Endothelial cell of umbilical vein (primary cell): ENCODE results near the gene MYO1E. TPM values are rescaled to one million over a fixed set of nuclear protein-coding genes. Genes with fewer than 3 reads are reported as not detected.
A peak's percentile ranks its signal among the peaks of the same experiment; 100 is the strongest.

Experiments
- BruUV-seq: library from RNA; stranded (reverse); fragments of 400-500 nt; replicated peaks from 2 replicates; lab custom pipeline; 2021; lab: Mats Ljungman, UMichigan
- CTCF ChIA-PET: fragments of 300-600, 350-600 bp; sonication (Branson Sonifier 250); formaldehyde crosslinking; loops from one replicate; lab custom pipeline; 2021; ENCODE audit warnings: antibody characterized with exemption, inconsistent platforms; lab: Charles Lee
- POLR2A ChIA-PET: fragments of 300-600, 350-600 bp; sonication (Branson Sonifier 250); formaldehyde crosslinking; loops from one replicate; lab custom pipeline; 2021; ENCODE audit warnings: antibody characterized with exemption, inconsistent platforms; lab: Charles Lee
- DNase-seq: peaks from one replicate; pipeline ENCODE4 v3.0.0-alpha.2; 2011; ENCODE audit warnings: low read depth, low spot score
- FAIRE-seq: peaks from 2 replicates; lab custom pipeline; 2011; peaks lifted over from hg19 to GRCh38; lab: Jason Lieb, UNC
- H2AFZ ChIP-seq: 2 replicates; pipeline ENCODE4 v1.6.0; 2012; ENCODE audit warnings: low read depth, low read length, control low read depth, inconsistent platforms
- H3K27ac ChIP-seq: 2 replicates; pipeline ENCODE4 v1.5.1; 2011; ENCODE audit warnings: low read depth, mild to moderate bottlenecking, control low read depth, low read length, moderate library complexity; ENCODE audit not compliant: insufficient read depth
- H3K27me3 ChIP-seq, 2 experiments: 2 replicates each; pipeline versions ENCODE4 v1.6.0 to v1.6.1; 2011; ENCODE audit warnings: low read length in 2 of 2, mixed read lengths in 1 of 2; ENCODE audit not compliant: control insufficient read depth in 2 of 2, insufficient read depth in 2 of 2
- H3K36me3 ChIP-seq, 2 experiments: 2 replicates in 1 of 2; 3 replicates in 1 of 2; pipeline ENCODE4 v1.5.1; 2011; ENCODE audit warnings: low read length in 2 of 2, mild to moderate bottlenecking in 1 of 2, moderate library complexity in 1 of 2; ENCODE audit not compliant: control insufficient read depth in 2 of 2, insufficient read depth in 2 of 2; ENCODE audit errors: extremely low read depth in 1 of 2
- H3K4me1 ChIP-seq: 3 replicates; pipeline ENCODE4 v1.5.1; 2011; ENCODE audit warnings: mild to moderate bottlenecking, low read length; ENCODE audit not compliant: control insufficient read depth, insufficient read depth; ENCODE audit errors: extremely low read depth
- H3K4me2 ChIP-seq: 2 replicates; pipeline ENCODE4 v1.6.1; 2011; ENCODE audit warnings: low read length, control low read depth, mixed read lengths; ENCODE audit not compliant: insufficient read depth
- H3K4me3 ChIP-seq, 3 experiments: fragments of 200-600 bp in 1 of 3; sonication (generic), shearing (Covaris generic) in 1 of 3; replicated peaks in 1 of 3; 2 replicates each; pipeline ENCODE4 v1.5.1; 2011 to 2016; ENCODE audit warnings: control low read depth in 3 of 3, low read length in 3 of 3, mild to moderate bottlenecking in 2 of 3, inconsistent platforms in 1 of 3, low read depth in 1 of 3, moderate library complexity in 1 of 3; ENCODE audit not compliant: insufficient read depth in 1 of 3
- H3K79me2 ChIP-seq: 2 replicates; pipeline ENCODE4 v1.6.0; 2012; ENCODE audit warnings: low read length, inconsistent platforms; ENCODE audit not compliant: control insufficient read depth, insufficient read depth
- H3K9ac ChIP-seq: replicated peaks from 2 replicates; pipeline ENCODE3; 2011; ENCODE audit warnings: low read length, control low read depth; ENCODE audit not compliant: insufficient read depth; ENCODE audit errors: extremely low read depth
- H3K9me1 ChIP-seq: replicated peaks from 3 replicates; pipeline ENCODE4 v1.6.0; 2011; ENCODE audit warnings: mild to moderate bottlenecking, low read length; ENCODE audit not compliant: control insufficient read depth, insufficient read depth; ENCODE audit errors: extremely low read depth
- H3K9me3 ChIP-seq: replicated peaks from 2 replicates; pipeline ENCODE4 v1.5.1; 2012; ENCODE audit warnings: low read length, inconsistent platforms; ENCODE audit not compliant: control insufficient read depth, insufficient read depth
- H4K20me1 ChIP-seq: replicated peaks from 2 replicates; pipeline ENCODE3; 2011; ENCODE audit warnings: mild to moderate bottlenecking, low read length; ENCODE audit not compliant: control insufficient read depth, insufficient read depth; ENCODE audit errors: extremely low read depth
- EZH2 ChIP-seq: IDR thresholded peaks from 2 replicates; pipeline ENCODE4 v1.6.1; 2012; ENCODE audit warnings: borderline replicate concordance, low read depth, mild to moderate bottlenecking, moderate library complexity, low read length, inconsistent platforms; ENCODE audit not compliant: severe bottlenecking
- FOS ChIP-seq: IDR thresholded peaks from 2 replicates; pipeline ENCODE4 v1.6.1; 2011; ENCODE audit warnings: mild to moderate bottlenecking, low read length, moderate library complexity, borderline replicate concordance; ENCODE audit not compliant: insufficient read depth
- JUN ChIP-seq: IDR thresholded peaks from 2 replicates; pipeline ENCODE4 v1.6.1; 2011; ENCODE audit warnings: borderline replicate concordance, low read depth; ENCODE audit not compliant: insufficient read length, insufficient read depth
- MAX ChIP-seq: IDR thresholded peaks from 2 replicates; pipeline ENCODE4 v1.6.1; 2011; ENCODE audit not compliant: insufficient read depth, insufficient read length
- MYC ChIP-seq: IDR thresholded peaks from one replicate; pipeline ENCODE4 v1.6.1; 2011; ENCODE audit warnings: mild to moderate bottlenecking, low read depth, low read length
- POLR2A ChIP-seq: IDR thresholded peaks from 2 replicates; pipeline ENCODE4 v1.6.1; 2012; ENCODE audit warnings: low read depth, mild to moderate bottlenecking, control low read depth, low read length
- dilution Hi-C: fragments of 300-500 bp; cut with MboI; formaldehyde crosslinking; loops from one replicate; pipeline ENCODE4 v1.15.0; 2019; ENCODE audit warnings: low sequenced_read_pairs; ENCODE audit not compliant: extremely low pct_ligation_motif_present
- intact Hi-C: fragments of 100-400 bp; cut with micrococcal nuclease; formaldehyde crosslinking; loops from one replicate; pipeline ENCODE4 v1.10.0; 2022
- polyA plus RNA-seq, 4 experiments: library from polyadenylated mRNA; depleted of rRNA in 3 of 4; stranded (reverse) in 3 of 4; unstranded in 1 of 4; fragments of >200 nt; gene quantifications; 2 replicates each; pipeline versions ENCODE4 v1.2.1 to v1.2.3, GENCODE V29; 2011 to 2012; ENCODE audit warnings: missing spikeins in 1 of 4
- total RNA-seq: library from RNA; stranded (reverse); gene quantifications from 2 replicates; pipeline ENCODE4 v1.2.3, GENCODE V29; 2021

Gene MYO1E
- total and polyA plus RNA-seq, 2 donors (not counting 3 experiments of a cell fraction or from before 2014, with no cell fraction given): 31.6 to 218 TPM

- Histone ChIP-seq H3K27ac (peak overlapping the region; percentile 75), H3K4me2 (no peak overlapping the region), H3K4me3 (no peak overlapping the region), H3K9me1 (no peaks in the 10 kb centered on the region), H3K4me1 (peaks cover 62% of the 10 kb centered on the region), H3K36me3 (peaks cover 4 to 10% of the 10 kb centered on the region in 2 experiments), H3K27me3 (no peaks in the 10 kb centered on the region), H2AFZ (no peak overlapping the region), H4K20me1 (no peaks in the 10 kb centered on the region), H3K79me2 (no peaks in the 10 kb centered on the region), H3K9me3 (no peaks in the 10 kb centered on the region), H3K9ac (no peak overlapping the region)
- POLR2A ChIA-PET: interaction anchor here (0.6 to 1.1 kb wide), 2 partner anchors 202 to 511 kb away, joined by 3 to 4 read pairs; partner anchors contain the start of gene MYO1E
- peak; percentile 80 for FAIRE-seq
- intact Hi-C loops: no loop called here
- no TSS peak for BruUV-seq
- DNase-seq: peak; percentile 63
- CTCF ChIA-PET: interaction anchor here (0.7 to 2.0 kb wide), 8 partner anchors 9 to 358 kb away, joined by 3 to 6 read pairs (median 4); partner anchors contain the start of gene MYO1E
- no peak for TF ChIP-seq JUN
- TF ChIP-seq EZH2: no peak
- TF ChIP-seq MAX: no peak
- no peak for TF ChIP-seq POLR2A
- TF ChIP-seq MYC: no peak
- dilution Hi-C loops: no loop called here
Measured at GRCh38 chr15:59170295-59171066, 202.2 kb downstream of the MYO1E start.

GRCh38 chr15:59169251-59169708 lies 203.4 kb downstream of the MYO1E start:
- Histone ChIP-seq H3K27me3 (no peaks in the 10 kb centered on the region), H3K79me2 (no peaks in the 10 kb centered on the region), H4K20me1 (no peaks in the 10 kb centered on the region), H3K4me1 (peaks cover 53% of the 10 kb centered on the region), H2AFZ (no peak overlapping the region), H3K9ac (no peak overlapping the region), H3K4me2 (no peak overlapping the region), H3K4me3 (no peak overlapping the region), H3K27ac (peak overlapping the region; percentile 75), H3K9me1 (no peaks in the 10 kb centered on the region), H3K36me3 (peaks cover 6 to 10% of the 10 kb centered on the region in 2 experiments), H3K9me3 (no peaks in the 10 kb centered on the region)
- BruUV-seq: no TSS peak
- TF ChIP-seq POLR2A (no peak), FOS (peak; percentile 68), JUN (peak; percentile 63)
- dilution Hi-C loops (no loop called here), intact Hi-C loops (no loop called here)
- ChIA-PET CTCF (interaction anchor here (1.4 to 2.0 kb wide), 5 partner anchors 7 to 324 kb away, joined by 3 to 6 read pairs (median 5); no protein-coding TSS in a partner anchor), POLR2A (interaction anchor here (0.6 to 1.1 kb wide), 2 partner anchors 203 to 512 kb away, joined by 3 to 4 read pairs; partner anchors contain the start of gene MYO1E)
- DNase-seq (peak; percentile 80), FAIRE-seq (peak; percentile 83)
